NCI-H2196 treated with DMSO at 0.1 percent for 48 hours (cell line): ENCODE data around the gene ZNF217.
"Not testable (repeated sequence)": the region's sequence is repeated elsewhere in the genome, so short reads cannot be mapped to it uniquely, and the experiment has no call there.

Source experiments
- DNase-seq: peaks from one replicate; lab custom pipeline; 2025; ENCODE audit not compliant: unreplicated experiment; lab: John Stamatoyannopoulos, UW

ZNF217 gene

DNA sequence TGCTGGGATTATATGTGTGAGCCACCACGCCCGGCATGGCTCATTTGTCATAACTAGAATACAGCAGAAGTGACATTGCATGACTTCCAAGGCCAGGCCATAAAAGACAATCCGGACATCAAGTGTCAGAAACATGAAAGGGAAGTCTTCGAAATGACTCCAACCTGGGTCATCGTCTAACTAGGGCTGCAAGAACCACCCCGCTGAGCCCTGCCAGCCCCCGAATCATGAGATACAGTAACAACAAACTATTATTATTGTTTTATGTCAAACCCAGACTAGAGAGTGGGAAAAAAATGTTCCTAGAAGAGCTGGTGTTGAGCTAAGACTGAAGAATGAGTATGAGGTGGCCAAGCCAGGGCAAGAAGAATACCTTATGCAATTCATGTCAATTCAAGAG, 59.6 kb downstream of the ZNF217 start:
- DNase-seq = no peak

DNA sequence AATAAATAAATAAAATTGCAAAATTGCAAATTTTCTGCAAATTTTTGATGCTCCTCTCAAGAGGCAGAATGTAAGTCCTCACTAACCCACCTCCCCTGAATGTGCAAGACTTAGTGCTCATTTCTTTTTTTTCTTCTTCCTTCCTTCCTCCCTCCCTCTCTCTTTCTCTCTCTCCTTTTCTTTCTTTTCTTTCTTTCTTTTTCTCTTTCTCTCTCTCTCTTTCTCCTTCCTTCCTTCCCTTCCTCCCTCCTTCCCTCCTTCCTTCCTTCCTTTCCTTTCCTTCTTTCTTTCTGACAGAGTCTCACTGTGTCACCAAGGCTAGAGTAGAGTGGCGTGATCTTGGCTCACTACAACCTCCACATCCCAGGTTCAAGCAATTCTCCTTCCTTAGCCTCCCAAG, 60.1 kb downstream of the ZNF217 start:
- DNase-seq = no peak

DNA sequence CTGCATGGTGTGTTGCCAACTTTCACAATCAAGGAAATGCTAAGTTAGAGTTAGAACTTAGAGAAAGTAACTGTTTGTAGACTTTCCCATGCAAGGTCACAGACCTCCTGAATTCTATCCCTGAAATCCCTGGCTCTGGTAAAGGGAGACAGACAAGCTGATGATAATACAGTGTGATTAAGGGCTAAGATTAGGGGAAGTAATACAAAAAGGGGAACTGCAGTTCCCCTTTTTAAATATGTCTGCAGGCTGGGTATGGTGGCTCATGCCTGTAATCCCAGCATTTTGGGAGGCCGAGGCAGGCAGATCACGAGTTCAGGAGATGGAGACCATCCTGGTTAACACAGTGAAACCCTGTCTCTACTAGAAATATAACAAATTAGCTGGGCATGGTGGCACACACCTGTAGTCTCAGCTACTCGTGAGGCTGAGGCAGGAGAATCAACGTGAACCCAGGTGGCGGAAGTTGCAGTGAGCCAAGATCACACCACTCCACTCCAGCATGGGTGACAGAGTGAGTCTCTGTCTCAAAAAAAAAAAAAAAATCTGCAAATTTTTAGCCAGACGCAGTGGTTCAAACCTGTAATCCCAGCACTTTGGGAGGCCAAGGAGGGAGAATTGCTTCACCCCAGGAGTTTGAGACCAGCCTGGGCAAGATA, 60.9 kb downstream of the ZNF217 start:
- DNase-seq = not testable (repeated sequence)

GRCh38 chr20:53530440-53530839, 63.2 kb downstream of the ZNF217 start:
- no peak for DNase-seq

DNA sequence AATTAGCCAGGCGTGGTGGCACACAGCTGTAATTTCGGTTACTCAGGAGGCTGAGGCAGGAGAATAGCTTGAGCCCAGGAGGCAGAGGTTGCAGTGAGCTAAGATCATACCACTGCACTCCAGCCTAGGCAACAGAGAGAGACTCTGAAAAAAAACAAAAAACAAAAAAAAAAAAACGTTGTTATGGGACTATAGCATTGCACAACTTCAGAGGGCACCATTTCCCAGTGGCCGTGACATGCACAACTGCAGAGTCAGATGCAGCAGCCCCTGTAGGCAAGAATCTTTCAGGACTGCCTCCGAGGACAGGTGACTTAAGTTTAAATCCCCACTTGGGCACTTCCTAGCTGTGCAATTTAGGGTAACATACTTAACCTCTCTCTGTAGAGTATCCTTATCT, 64.0 kb downstream of the ZNF217 start:
- no peak for DNase-seq

DNA sequence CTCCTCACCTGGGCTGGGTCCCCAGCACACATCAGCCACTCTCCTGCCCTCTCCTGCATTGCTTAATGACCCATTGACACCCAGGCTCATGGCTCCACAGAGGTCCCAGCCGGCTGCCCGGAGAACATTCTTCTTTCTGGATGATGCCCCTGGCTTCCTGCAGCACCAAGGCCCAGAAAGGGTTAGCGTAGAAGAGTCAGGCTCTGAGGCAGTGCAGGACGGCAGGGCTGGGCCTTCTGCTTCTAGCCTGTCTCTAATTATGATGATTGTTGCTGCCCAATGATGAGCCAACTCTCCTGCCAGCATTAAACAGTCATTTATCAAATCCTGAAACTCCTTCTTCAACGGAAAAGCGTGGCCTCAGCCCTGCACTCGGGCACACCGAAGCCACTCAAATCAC, 66.4 kb downstream of the ZNF217 start:
- no peak for DNase-seq

DNA sequence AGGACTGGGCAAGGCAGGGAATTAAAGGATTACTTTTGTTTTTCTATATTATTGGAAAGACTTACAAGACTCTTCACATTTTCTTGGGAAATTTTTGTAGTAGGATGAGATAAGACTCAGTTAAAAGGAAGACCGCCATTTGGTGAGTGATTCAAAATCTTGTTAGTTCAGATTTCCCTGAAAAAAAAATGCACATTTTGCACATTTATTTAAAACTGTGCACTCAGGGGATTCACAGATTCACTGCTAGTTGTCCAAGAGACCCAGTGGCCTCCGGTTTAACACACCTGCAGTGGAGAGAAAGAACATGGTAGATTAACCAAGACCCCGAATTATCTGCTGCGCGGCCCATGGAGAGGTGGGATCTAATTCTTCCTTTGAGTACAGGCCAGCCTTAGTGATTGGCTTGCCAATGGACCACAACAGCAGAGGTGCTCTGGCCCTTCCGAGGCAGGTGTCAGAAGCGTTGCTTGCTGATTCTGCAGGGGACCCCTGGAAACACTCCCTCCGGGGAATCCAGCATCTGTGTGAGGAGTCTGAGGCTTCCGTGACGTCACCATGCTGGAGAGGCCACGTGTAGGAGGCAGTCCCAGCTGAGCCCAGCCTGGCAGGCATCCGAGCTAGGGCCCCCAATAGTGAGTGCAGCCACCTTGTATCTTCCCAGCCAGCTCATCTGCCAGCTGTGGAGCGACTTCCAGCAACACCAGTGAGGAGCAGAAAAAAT, 68.9 kb downstream of the ZNF217 start:
- no peak for DNase-seq

GRCh38 chr20:53523615-53524014, 70.0 kb downstream of the ZNF217 start:
- not testable (repeated sequence) for DNase-seq

- no peak for DNase-seq
These were observed 70.9 kb downstream of the ZNF217 start for GRCh38 chr20:53522696-53523095.

DNA sequence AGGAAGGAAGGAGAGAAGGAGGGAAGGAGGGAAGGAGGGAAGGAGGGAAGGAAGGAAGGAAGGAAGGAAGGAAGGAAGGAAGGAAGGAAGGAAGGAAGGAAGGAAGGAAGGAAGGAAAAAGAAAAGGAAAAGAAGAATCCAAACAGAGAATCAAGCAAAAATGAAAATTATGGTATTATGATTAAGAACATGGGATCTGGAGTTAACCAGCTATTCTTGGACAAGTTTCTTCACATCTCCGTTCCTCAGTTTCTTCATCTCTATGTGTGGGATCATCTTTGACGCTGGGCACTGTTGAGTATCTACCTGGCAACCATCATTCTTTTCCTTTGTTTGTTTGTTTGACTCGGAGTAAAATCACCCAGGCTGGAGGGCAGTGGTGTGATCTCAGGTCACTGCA, 71.6 kb downstream of the ZNF217 start:
- DNase-seq = no peak

DNA sequence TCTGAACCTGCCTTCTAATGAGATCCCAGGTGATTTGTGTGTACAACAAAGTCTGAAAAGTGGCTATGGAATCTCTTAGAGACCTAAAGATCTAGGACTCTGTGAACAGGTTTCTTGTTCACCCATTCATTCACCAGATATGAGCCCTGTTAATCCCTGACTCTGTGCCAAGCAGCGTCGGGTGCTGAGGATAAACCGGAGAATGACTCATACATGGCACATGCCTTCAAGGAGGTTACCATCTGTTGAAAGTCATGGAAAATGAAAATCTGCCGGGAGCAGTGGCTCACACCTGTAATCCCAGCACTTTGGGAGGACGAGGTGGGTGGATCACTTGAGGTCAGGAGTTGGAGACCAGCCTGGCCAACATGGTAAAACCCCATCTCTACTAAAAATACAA, 72.2 kb downstream of the ZNF217 start:
- not testable (repeated sequence) for DNase-seq

DNA sequence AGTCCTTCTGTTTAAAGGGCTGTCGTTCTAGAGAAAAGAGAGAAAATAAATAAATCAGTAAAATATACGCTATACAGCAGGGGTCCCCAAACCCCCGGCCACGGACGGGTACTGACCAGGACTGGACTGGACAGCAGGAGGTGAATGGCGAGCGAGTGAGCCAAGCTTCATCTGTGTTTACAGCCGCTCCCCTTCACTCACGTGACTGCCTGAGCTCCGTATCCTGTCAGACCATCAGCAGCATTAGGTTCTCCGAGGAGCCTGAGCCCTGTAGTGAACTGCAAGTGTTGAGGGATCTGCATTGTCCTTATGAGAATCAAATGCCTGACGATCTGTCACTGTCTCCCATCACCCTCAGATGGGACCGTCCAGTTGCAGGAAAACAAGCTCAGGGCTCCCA, 76.5 kb downstream of the ZNF217 start:
- no peak for DNase-seq
